SIG-M5 treated with dmso at 0.1 percent for 504 hours (cell line): Measurements from ENCODE around the gene TPD52L2.

Source experiments
- DNase-seq: peaks from one replicate; lab custom pipeline; 2025; ENCODE audit not compliant: unreplicated experiment; lab: John Stamatoyannopoulos, UW

The TPD52L2 gene

DNA sequence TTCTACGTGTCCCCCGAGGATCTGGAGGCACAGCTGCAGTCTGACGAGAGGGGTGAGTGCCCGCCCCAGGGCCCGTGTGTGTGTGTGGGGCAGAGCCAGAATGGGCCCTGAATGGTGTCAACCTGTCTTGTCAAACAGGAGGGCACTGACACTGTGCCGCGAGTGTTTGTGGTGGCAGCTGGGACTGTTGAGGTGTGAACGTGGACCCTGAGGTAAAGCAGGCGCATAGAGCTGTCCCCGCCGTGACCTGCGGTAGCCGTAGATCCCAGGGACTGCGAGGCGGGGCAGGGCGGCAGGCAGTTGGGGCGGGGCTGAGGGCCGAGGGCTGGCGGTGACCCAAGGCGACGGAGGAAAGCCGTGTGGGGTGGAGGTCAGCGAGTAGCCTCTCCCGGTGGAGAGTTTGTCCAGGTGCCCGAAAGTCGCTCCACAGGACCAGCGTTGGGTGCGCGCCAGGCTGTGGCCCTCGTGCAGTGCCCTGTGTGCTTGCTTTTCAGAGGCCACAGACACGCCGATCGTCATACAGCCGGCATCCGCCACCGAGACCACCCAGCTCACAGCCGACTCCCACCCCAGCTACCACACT is 66.0 kb downstream of the TPD52L2 start:
- DNase-seq, result no peak

DNA sequence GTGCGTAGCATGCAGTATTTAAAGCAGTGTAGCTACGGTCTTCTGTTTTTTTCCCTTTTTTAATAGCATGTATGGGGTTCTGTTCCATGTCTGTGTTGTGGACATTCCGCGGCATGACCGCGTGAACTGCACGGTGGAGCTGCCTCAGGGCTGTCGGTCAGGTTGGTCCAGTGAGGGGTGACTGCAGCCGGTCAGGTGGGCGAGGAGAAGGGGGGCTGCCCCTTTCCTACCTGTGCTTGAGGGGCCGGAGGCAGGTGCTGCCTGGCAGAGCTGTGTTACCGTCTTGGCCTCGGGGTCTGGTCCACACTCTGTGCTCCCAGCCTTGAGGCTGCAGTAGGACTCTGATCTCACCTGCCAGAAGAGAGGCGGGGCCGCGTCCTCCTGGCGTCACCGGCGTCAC is 66.7 kb downstream of the TPD52L2 start:
- DNase-seq, result no peak

DNA sequence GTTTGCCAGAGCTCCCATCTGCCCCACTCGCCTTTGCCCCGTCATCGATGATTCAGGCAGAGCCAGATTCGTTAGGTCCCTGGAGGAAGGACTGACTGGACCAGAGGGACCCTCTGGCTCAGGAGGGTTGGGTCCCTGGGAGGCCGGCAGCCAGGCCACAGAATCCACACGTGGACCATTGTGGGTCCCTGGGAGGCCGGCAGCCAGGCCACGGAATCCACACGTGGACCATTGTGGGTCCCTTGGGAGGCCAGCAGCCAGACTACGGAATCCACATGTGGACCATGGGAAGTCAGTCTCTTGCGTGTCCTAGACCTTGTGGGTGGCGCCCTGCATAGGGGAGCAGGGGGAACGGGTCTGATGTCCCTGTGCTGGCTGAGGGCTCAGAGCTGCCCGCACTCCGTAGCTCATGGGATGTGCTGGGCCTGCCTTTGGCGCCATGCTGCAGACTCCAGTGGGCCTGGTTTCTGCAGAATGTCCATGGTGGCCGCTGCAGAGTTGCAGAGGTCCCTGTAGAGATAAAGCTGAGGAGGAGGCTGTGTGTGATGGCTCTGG is 67.6 kb downstream of the TPD52L2 start:
- DNase-seq, result no peak

DNA sequence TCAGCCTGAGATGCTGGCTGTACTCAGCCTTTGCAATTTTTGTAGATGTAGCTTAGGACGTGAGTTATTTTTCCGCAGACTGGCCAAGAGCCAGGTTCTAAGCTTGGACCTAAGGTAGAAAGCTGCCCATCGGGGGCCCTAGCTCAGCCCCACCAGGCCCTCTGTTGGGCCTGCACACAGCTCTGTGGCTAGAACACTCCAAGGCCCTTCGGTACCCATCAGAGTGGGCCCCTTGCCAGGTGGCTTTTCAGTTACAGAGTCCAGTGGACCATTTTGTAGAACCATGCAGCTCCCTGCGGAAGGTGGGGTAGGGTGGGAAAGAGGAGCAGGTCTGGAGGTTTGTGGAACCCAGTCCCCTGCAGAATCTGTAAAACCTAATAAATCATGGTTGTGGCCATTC is 68.6 kb downstream of the TPD52L2 start:
- no peak for DNase-seq

DNA sequence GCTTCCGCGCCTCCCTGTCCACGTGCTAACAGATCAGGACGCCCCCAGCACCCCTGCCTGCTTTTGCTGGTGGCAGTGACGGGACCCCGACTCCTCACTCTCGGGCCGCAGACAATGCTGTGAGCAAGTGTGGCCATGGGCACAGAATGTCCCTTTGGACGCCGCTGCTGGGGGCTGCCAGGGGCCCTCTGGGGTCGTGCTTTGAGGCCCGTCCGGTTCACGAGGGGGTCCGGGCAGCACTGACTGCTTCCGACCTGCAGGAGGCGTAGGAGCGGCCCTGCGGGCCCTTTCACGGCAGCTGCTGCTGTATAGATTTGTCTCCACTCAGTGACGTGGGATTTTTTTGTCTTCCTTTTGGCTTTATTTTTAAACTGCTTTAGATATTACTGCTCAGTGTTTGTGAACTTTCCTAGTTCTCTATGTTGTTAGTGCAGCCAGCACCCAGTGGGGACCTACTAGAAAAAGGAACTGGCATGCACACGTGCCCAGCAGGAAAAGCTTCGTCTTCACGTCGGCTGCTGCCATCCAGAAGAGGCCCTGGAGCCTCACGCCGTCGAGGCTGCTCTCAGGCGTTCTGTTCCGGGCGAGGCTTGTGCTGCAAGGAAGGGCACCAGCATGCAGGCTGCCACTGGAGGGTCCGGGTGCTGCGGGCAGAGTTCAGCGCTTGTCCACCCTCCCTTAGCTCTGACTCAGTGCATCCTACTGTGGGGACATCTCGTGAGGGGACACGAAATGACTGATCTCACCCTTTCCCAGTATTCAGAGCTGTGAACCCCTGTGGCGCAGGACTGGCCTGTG is 69.4 kb downstream of the TPD52L2 start:
- DNase-seq, result no peak

DNA sequence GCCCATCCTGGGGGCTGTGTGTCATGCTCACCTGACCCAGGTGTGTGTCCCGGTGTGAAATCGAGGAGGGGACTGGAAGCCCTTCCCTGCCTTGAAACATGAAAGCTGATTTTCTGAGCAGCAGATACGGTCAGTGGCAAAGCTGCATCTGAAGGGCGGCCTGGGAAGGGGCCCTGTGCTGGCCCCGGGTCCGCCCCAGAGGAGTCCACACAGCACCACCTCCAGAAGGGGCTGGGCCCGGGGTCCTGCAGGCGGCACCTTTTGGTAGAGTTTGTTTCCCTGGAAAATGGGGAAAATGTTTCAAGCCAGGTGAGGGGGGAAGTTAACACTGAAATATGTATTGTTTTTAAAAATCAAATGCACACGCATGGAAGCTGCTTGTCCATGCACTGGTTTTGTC is 70.4 kb downstream of the TPD52L2 start:
- DNase-seq, result no peak

DNA sequence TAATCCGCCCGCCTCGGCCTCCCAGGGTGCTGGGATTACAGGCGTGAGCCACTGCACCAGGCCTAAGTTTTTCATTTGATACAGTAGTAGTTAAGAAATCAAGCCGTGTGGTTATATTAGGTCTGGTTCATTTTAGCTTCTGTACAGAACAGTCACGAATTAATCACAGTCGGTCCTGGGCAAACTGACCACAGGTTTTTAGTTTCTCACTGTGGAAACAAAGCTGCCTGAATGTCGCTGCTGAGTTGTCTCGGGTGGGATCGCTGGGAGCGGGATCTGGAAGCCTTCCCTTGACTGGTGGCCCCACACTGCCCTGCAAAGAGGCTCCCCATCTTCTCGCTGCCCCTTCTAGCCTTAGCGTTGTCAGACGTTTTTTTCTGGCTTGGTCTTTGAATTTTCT is 72.5 kb downstream of the TPD52L2 start:
- no peak for DNase-seq

DNA sequence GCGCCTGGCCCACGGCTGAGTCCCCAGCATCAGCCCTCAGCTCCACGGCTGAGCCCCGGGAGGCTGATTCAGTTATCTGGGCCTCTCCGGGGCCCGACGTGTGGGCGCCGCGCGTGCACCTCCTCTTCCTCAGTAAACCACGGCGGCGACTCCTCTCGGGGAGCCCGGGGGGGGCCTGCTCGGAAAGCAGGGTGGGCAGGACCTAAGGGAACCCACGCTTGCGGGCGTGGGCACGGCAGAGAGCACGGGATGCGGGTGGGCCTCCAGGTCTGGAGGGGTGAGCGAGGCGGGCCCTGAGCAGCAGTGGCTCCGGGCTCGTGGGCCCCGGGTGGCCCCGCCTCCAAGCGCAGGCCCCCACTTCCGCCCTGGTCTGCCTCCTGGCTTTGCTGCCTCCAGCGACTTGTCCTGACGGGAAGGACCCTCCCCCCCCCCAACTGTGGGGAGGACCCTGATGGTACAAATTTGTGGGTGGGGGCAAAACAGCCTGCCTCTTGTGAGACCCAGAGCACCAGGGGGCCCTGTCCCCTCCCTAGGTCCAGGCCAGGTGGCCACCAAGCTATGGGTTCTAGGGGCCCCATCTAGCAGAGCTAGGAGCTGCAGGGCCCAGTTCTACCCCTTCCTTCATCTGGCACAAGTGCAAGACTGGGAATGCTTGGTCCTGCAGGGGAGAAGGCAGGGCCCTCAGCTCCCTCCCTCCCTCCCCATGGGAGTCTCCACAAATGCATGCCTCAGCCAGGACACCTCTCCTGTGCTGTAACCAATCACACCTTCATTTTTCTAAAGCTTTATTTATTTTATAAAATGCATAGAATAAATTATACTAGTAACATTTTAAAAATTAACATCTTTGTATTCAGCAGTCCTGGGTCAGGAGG is 74.2 kb downstream of the TPD52L2 start:
- no peak for DNase-seq

DNA sequence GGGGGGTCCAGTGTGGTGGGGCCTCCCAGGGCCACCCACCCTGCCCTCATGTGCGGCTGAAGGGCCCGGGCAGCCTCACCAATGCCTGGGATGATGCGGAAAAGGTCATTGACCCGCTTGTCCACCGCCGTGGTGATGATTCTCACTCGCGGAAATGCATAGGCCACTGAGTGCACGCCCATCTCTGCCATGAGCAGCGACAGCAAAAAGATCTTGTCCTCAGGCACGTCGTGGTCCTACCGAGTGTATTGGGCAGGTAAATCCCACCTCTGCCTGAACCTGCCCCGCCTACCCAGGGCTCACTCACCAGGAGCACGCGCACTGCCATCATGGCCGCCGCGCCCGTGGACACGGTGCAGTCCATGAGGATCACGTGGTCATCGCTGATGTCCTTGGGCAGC is 75.0 kb downstream of the TPD52L2 start:
- DNase-seq, result no peak

DNA sequence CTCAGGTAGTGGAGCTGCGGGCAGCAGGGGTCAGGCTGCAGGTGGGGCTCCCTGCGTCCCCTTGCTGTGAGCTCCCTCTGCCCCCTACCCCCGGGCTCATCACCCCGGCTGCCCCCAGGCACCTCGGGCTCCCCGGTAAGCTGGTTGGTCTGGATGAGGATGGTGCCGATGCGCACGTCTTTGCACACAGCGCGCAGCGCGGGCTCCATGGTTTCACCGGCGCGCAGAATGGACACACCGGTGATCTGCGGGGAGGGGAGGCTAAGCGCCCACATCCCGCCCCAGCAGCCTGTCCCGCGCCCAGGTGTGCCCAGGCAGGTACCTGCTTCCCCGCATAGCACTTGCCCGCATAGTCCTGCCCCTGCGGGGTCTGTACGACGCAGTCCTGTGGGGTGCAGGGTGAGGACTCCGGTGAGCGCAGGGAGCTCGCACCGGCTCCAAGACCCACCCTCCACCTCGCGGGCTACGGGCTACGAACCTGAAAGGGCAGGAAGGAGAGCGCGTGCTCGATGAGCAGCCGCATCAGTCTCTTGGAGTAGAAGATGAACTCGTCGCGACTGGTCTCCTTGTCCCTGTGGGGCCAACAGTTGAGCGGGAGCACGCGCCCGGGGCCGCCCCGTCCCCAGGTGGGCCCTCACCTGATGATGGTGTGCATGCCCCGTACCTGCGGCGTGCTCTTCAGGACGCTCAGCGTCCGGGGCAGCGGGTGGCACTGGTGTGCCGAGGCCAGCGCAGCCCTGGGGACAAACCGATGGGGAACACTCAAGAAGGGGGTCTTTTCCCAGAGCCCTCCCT is 75.6 kb downstream of the TPD52L2 start:
- no peak for DNase-seq
